Naive B cell (primary cell): Measurements from ENCODE around the gene L3MBTL4. TPM values are rescaled to one million over a fixed set of nuclear protein-coding genes. Genes with fewer than 3 reads are reported as not detected.

Experiments
- ATAC-seq, 2 donors: fragments of 150-1000 bp; cut with Tn5 transposase; 2 replicates each; pipeline ENCODE4 v1.10.0; 2021; ENCODE audit warnings: low read depth in 2 of 2, mild to moderate bottlenecking in 2 of 2, moderate library complexity in 2 of 2
- DNase-seq: peaks from one replicate; pipeline ENCODE4 v3.0.0; 2022
- H3K27ac Mint-ChIP-seq, 6 donors: one replicate each; pipeline ENCODE4 v1.8.0; 2020 to 2022; ENCODE audit warnings: mild to moderate bottlenecking in 6 of 6, mixed read lengths in 6 of 6, moderate library complexity in 5 of 6, inconsistent platforms in 2 of 6
- H3K27me3 Mint-ChIP-seq, 3 donors: one replicate each; pipeline ENCODE4 v1.8.0; 2021 to 2022; ENCODE audit warnings: mixed read lengths in 3 of 3, mild to moderate bottlenecking in 1 of 3
- H3K36me3 Mint-ChIP-seq, 2 donors: one replicate each; pipeline ENCODE4 v1.8.0; 2020 to 2022; ENCODE audit warnings: mixed read lengths in 2 of 2, inconsistent platforms in 1 of 2, mild to moderate bottlenecking in 1 of 2
- H3K4me1 Mint-ChIP-seq, 3 donors: one replicate each; pipeline ENCODE4 v1.8.0; 2020 to 2022; ENCODE audit warnings: mixed read lengths in 3 of 3, inconsistent platforms in 1 of 3, mild to moderate bottlenecking in 1 of 3, moderate library complexity in 1 of 3
- H3K4me3 Mint-ChIP-seq, 8 donors: one replicate each; pipeline ENCODE4 v1.8.0; 2020 to 2022; ENCODE audit warnings: mild to moderate bottlenecking in 8 of 8, mixed read lengths in 8 of 8, moderate library complexity in 8 of 8, inconsistent platforms in 2 of 8
- H3K9me3 Mint-ChIP-seq, 7 donors: one replicate each; pipeline ENCODE4 v1.8.0; 2020 to 2022; ENCODE audit warnings: mixed read lengths in 7 of 7, mild to moderate bottlenecking in 5 of 7, inconsistent platforms in 2 of 7, moderate library complexity in 1 of 7
- polyA plus RNA-seq, 6 donors: library from polyadenylated mRNA; unstranded; fragments of 300-500 nt; fragmentation: Illumina TruSeq; gene quantifications; one replicate each; pipeline ENCODE4 v1.2.3, GENCODE V29; 2021; ENCODE audit warnings: low read depth in 6 of 6

Gene L3MBTL4
- polyA plus RNA-seq, 6 donors from 2014 or later = 2.7 to 12.5 (median 6.2) TPM

- no peak for ATAC-seq
- H3K4me3 Mint-ChIP-seq = no peak overlapping the region
- peaks cover 0 to 10% (median 8%) of the 10 kb centered on the region in 7 donors for H3K9me3 Mint-ChIP-seq
- H3K36me3 Mint-ChIP-seq = peaks cover 15 to 22% of the 10 kb centered on the region in 2 donors
- H3K27ac Mint-ChIP-seq = peak overlapping the region in 1 of 6 donors; percentile 8
- DNase-seq = no peak
- no peaks in the 10 kb centered on the region for H3K27me3 Mint-ChIP-seq
- no peaks in the 10 kb centered on the region for H3K4me1 Mint-ChIP-seq
Measured at GRCh38 chr18:5998166-5998881, 416.4 kb downstream of the L3MBTL4 start.

GRCh38 chr18:5997361-5997760 lies 417.4 kb downstream of the L3MBTL4 start:
- no peak for ATAC-seq
- no peak for DNase-seq
- Mint-ChIP-seq H3K4me3 (no peak overlapping the region), H3K27ac (peak overlapping the region in 1 of 6 donors; percentile 2), H3K36me3 (peaks cover 22% of the 10 kb centered on the region in 2 donors), H3K4me1 (no peaks in the 10 kb centered on the region), H3K9me3 (peaks cover 0 to 10% (median 8%) of the 10 kb centered on the region in 7 donors), H3K27me3 (no peaks in the 10 kb centered on the region)

- no peaks in the 10 kb centered on the region for H3K4me1 Mint-ChIP-seq
- peaks cover 22 to 29% of the 10 kb centered on the region in 2 donors for H3K36me3 Mint-ChIP-seq
- H3K27ac Mint-ChIP-seq = no peak overlapping the region
- no peak for ATAC-seq
- no peak overlapping the region for H3K4me3 Mint-ChIP-seq
- H3K27me3 Mint-ChIP-seq = no peaks in the 10 kb centered on the region
- no peak for DNase-seq
- H3K9me3 Mint-ChIP-seq = peaks cover 0 to 10% (median 7%) of the 10 kb centered on the region in 7 donors
Measured at GRCh38 chr18:5995626-5996025, 419.1 kb downstream of the L3MBTL4 start.

GRCh38 chr18:5993938-5994337 lies 420.8 kb downstream of the L3MBTL4 start:
- no peak for DNase-seq
- H3K27me3 Mint-ChIP-seq = no peaks in the 10 kb centered on the region
- H3K27ac Mint-ChIP-seq = no peak overlapping the region

GRCh38 chr18:5992381-5992780 lies 422.3 kb downstream of the L3MBTL4 start:
- peaks cover 7 to 11% of the 10 kb centered on the region in 2 donors for H3K36me3 Mint-ChIP-seq
- peak overlapping the region in 1 of 6 donors; percentile 37 for H3K27ac Mint-ChIP-seq
- H3K27me3 Mint-ChIP-seq = no peaks in the 10 kb centered on the region
- no peaks in the 10 kb centered on the region for H3K9me3 Mint-ChIP-seq
- DNase-seq (no peak), ATAC-seq (no peak)
- H3K4me1 Mint-ChIP-seq = no peaks in the 10 kb centered on the region
- H3K4me3 Mint-ChIP-seq = no peak overlapping the region

More at GRCh38 chr18:5993938-5994337, 420.8 kb downstream of the L3MBTL4 start:
- H3K4me1 Mint-ChIP-seq = no peaks in the 10 kb centered on the region
- H3K4me3 Mint-ChIP-seq = no peak overlapping the region
- ATAC-seq = no peak
- peaks cover 7 to 17% of the 10 kb centered on the region in 2 donors for H3K36me3 Mint-ChIP-seq
- H3K9me3 Mint-ChIP-seq = no peaks in the 10 kb centered on the region

- ATAC-seq (no peak), DNase-seq (no peak)
- H3K36me3 Mint-ChIP-seq = peaks cover 0 to 9% of the 10 kb centered on the region in 2 donors
- peaks cover 0 to 2% (median 0%) of the 10 kb centered on the region in 3 donors for H3K4me1 Mint-ChIP-seq
- H3K9me3 Mint-ChIP-seq = no peaks in the 10 kb centered on the region
- no peak overlapping the region for H3K27ac Mint-ChIP-seq
- H3K27me3 Mint-ChIP-seq = no peaks in the 10 kb centered on the region
- no peak overlapping the region for H3K4me3 Mint-ChIP-seq
Measured at GRCh38 chr18:5987249-5987648, 427.5 kb downstream of the L3MBTL4 start.

GRCh38 chr18:5986257-5986931 lies 428.3 kb downstream of the L3MBTL4 start:
- H3K4me3 Mint-ChIP-seq = no peak overlapping the region
- no peak overlapping the region for H3K27ac Mint-ChIP-seq
- H3K27me3 Mint-ChIP-seq = no peaks in the 10 kb centered on the region
- ATAC-seq (no peak), DNase-seq (no peak)
- peaks cover 0 to 9% of the 10 kb centered on the region in 2 donors for H3K36me3 Mint-ChIP-seq
- H3K4me1 Mint-ChIP-seq = peaks cover 0 to 2% (median 0%) of the 10 kb centered on the region in 3 donors
- peaks cover 0 to 1% (median 0%) of the 10 kb centered on the region in 7 donors for H3K9me3 Mint-ChIP-seq

- DNase-seq = no peak
- Mint-ChIP-seq H3K27me3 (no peaks in the 10 kb centered on the region), H3K27ac (no peak overlapping the region), H3K4me1 (peaks cover 0 to 2% (median 0%) of the 10 kb centered on the region in 3 donors), H3K4me3 (no peak overlapping the region), H3K9me3 (peaks cover 0 to 1% (median 0%) of the 10 kb centered on the region in 7 donors), H3K36me3 (no peaks in the 10 kb centered on the region)
- no peak for ATAC-seq
Measured at GRCh38 chr18:5984245-5984644, 430.5 kb downstream of the L3MBTL4 start.

- DNase-seq (no peak), ATAC-seq (no peak)
- Mint-ChIP-seq H3K27me3 (no peaks in the 10 kb centered on the region), H3K4me1 (peaks cover 0 to 2% (median 0%) of the 10 kb centered on the region in 3 donors), H3K4me3 (no peak overlapping the region), H3K27ac (no peak overlapping the region), H3K9me3 (peaks cover 0 to 1% (median 0%) of the 10 kb centered on the region in 7 donors), H3K36me3 (no peaks in the 10 kb centered on the region)
Measured at GRCh38 chr18:5983488-5983887, 431.2 kb downstream of the L3MBTL4 start.

- H3K4me3 Mint-ChIP-seq = no peak overlapping the region
- ATAC-seq (no peak), DNase-seq (no peak)
- no peaks in the 10 kb centered on the region for H3K27me3 Mint-ChIP-seq
- peaks cover 0 to 1% (median 0%) of the 10 kb centered on the region in 7 donors for H3K9me3 Mint-ChIP-seq
- H3K27ac Mint-ChIP-seq = no peak overlapping the region
- peaks cover under 1 to 6% (median 2%) of the 10 kb centered on the region in 3 donors for H3K4me1 Mint-ChIP-seq
- no peaks in the 10 kb centered on the region for H3K36me3 Mint-ChIP-seq
Measured at GRCh38 chr18:5982332-5982731, 432.4 kb downstream of the L3MBTL4 start.

- H3K27ac Mint-ChIP-seq = peak overlapping the region in 2 of 6 donors; percentile 27 to 28
- no peak for ATAC-seq
Measured at GRCh38 chr18:5980721-5981120, 434.0 kb downstream of the L3MBTL4 start.

GRCh38 chr18:5979971-5980457 lies 434.7 kb downstream of the L3MBTL4 start:
- Mint-ChIP-seq H3K4me1 (peaks cover 20 to 26% (median 23%) of the 10 kb centered on the region in 3 donors), H3K27ac (no peak overlapping the region), H3K36me3 (peaks cover 0 to 5% of the 10 kb centered on the region in 2 donors), H3K27me3 (no peaks in the 10 kb centered on the region), H3K9me3 (peaks cover 0 to 1% (median 0%) of the 10 kb centered on the region in 7 donors), H3K4me3 (no peak overlapping the region)
- ATAC-seq (no peak), DNase-seq (no peak)

More at GRCh38 chr18:5980721-5981120, 434.0 kb downstream of the L3MBTL4 start:
- Mint-ChIP-seq H3K9me3 (peaks cover 0 to 1% (median 0%) of the 10 kb centered on the region in 7 donors), H3K27me3 (no peaks in the 10 kb centered on the region), H3K4me1 (peaks cover 13 to 19% (median 16%) of the 10 kb centered on the region in 3 donors), H3K4me3 (no peak overlapping the region), H3K36me3 (no peaks in the 10 kb centered on the region)
- DNase-seq = no peak

GRCh38 chr18:5979176-5979888 lies 435.4 kb downstream of the L3MBTL4 start:
- peaks cover 0 to 7% of the 10 kb centered on the region in 2 donors for H3K36me3 Mint-ChIP-seq
- peaks cover 0 to 3% (median 0%) of the 10 kb centered on the region in 7 donors for H3K9me3 Mint-ChIP-seq
- no peak overlapping the region for H3K4me3 Mint-ChIP-seq
- no peaks in the 10 kb centered on the region for H3K27me3 Mint-ChIP-seq
- peaks cover 21 to 31% (median 27%) of the 10 kb centered on the region in 3 donors for H3K4me1 Mint-ChIP-seq
- ATAC-seq = no peak
- no peak overlapping the region for H3K27ac Mint-ChIP-seq
- DNase-seq = no peak
